GM18951 (cell line): Measurements from ENCODE around the gene CTSS.
"Not testable (repeated sequence)": the region's sequence is repeated elsewhere in the genome, so short reads cannot be mapped to it uniquely, and the experiment has no call there.

Experiments
- POLR2A ChIP-seq: IDR thresholded peaks from 4 replicates; pipeline ENCODE4 v1.6.1; 2011; ENCODE audit warnings: mild to moderate bottlenecking; ENCODE audit not compliant: insufficient read length, insufficient read depth; ENCODE audit errors: extremely low read depth
- in situ Hi-C: fragments of 300-500 bp; cut with MboI; formaldehyde crosslinking; loops from one replicate; pipeline ENCODE4 v1.12.0; 2022; ENCODE audit warnings: low sequenced_read_pairs, mixed read lengths, inconsistent platforms; ENCODE audit not compliant: unreplicated experiment

Gene CTSS

DNA sequence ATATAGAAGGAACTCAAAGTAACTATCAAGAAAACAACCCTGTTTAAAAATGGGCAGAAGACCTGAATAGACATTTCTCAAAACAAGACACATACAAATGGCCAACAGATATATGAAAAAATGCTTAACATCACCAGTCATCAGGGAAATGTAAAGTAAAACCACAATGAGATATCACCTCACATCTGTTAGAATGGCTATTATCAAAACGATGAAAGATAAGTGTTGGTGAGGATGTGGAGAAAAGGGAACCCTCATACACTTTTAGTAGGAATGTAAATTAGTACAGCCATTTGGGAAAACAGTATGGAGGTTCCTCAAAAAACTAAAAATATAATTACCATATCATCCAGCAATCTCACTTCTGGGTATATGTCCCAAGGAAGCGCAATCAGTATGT lies 3.0 kb downstream of the CTSS start:
- in situ Hi-C loops, result no loop called here
- no peak for TF ChIP-seq POLR2A

GRCh38 chr1:150761801-150762200 lies 3.8 kb downstream of the CTSS start:
- no peak for TF ChIP-seq POLR2A
- in situ Hi-C loops, result no loop called here

GRCh38 chr1:150760013-150760412 lies 5.6 kb downstream of the CTSS start:
- TF ChIP-seq POLR2A, result no peak
- in situ Hi-C loops, result no loop called here

DNA sequence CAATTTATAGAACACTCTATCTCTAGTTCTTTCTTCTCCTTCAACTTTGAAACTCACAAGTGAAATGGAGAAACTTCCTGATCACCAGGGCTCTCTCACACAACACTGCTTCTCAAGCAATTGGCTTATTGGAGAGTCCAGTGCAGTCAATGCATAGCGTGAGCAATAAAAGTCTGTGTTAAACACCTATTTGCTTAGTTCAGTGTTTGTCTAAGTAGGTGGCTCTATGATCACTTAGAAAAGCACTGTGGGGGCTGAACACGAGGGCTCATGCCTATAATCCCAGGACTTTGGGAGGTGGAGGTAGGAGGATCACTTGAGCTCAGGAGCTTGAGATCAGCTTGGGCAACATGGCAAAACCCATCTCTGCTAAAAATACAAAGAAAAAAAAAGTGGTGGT lies 12.2 kb downstream of the CTSS start:
- no peak for TF ChIP-seq POLR2A
- in situ Hi-C loops, result no loop called here

GRCh38 chr1:150751443-150751842 lies 14.1 kb downstream of the CTSS start:
- in situ Hi-C loops, result no loop called here
- TF ChIP-seq POLR2A, result no peak

- in situ Hi-C loops, result no loop called here
- TF ChIP-seq POLR2A, result no peak
These were observed 15.8 kb downstream of the CTSS start for GRCh38 chr1:150749720-150750311.

DNA sequence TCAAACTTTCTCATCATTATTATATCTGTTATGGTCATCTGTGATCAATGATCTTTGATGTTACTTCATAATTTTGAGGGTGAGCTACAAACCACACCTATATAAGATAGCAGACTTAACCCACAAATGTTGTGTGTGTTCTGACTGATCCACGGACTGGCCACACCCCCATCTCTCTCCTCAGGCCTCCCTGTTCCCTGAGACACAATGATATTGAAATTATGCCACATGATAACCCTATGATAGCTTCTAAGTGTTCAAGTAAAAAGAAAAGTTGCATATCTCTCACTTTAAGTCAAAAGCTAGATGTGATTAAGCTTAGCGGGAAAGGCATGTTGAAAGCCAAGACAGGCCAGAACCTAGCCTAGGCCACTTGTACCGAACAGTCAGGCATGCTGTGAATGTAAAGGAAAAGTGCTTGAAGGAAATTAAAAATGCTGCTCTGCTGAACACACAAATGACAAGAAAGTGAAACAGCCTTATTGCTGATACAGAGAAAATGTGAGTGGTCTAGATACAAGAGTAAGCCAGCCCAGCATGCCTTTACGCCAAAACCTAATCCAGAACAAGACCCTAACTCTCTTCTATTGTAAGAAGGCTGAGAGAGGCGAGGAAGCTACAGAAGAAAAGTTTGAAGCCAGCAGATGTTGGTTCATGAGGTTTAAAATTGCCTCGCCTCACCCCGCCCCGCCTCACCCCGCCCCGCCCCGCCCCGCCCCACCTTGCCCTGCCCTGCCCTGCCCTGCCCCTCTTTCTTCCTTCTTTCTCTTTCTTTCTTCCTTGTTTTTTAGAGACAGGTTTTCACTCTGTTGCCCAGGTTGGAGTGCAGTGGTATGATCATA lies 16.5 kb downstream of the CTSS start:
- in situ Hi-C loops, result no loop called here
- no peak for TF ChIP-seq POLR2A

GRCh38 chr1:150730130-150730721 lies 35.4 kb downstream of the CTSS start:
- in situ Hi-C loops, result no loop called here
- no peak for TF ChIP-seq POLR2A

DNA sequence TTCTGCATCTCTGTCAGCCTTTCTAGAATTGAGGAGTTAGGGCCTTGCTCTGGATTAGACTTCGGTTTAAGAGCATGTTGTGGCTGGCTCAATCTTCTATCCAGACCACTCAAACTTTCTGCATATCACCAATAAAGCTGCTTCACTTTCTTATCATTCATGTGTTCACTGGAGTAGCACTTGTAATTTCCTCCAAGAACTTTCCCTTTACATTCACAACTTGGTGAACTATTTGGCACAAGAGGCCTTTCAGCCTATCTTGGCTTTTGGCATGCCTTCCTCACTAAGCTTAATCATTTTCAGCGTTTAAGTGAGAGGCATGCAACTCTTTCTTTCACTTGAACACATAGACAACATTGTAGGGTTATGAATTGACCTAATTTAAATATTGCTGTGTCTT lies 41.2 kb downstream of the CTSS start:
- in situ Hi-C loops, result no loop called here
- TF ChIP-seq POLR2A, result no peak

DNA sequence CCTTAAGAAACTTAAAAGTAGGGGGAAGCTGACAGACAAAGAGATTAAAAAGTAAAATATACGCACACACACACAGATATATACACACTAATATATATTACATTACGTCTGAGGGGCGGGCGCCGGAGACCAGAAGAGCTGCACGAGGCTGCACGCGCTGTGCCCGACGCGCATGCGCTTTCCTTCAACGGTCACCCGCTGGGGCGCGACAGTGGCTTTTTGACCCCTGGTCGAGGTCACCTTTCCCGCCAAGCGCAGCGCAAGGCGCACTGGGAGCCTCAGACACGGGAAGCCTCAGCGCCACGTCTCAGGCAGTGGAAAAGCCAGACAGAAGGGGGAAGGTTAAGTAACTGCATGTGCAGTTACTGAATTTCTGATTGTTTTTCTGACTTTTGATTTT lies 44.9 kb downstream of the CTSS start, which contains the start of gene HORMAD1:
Gene HORMAD1, minus strand, starts transcription at position 193 of the 400 bp plus-strand sequence. CDS start 1,390 bp downstream, outside the sequence.
- TF ChIP-seq POLR2A, result no peak
- in situ Hi-C loops, result no loop called here

DNA sequence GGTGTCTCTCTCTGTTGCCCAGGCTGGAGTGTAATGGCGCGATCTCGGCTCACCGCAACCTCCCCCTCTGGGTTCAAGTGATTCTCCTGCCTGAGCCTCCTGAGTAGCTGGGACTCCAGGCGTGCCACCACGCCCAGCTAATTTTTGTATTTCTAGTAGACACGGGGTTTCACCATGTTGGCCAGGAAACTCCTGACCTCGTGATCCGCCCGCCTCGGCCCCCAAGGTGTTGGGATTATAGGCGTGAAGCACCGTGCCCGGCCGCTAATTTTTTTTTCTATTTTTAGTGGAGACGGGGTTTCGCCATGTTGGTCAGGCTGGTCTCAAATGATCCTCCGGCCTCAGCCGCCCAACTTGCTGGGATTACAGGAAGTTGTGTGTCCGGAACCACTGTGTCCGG lies 45.5 kb downstream of the CTSS start:
- in situ Hi-C loops, result no loop called here
- TF ChIP-seq POLR2A, result no peak

DNA sequence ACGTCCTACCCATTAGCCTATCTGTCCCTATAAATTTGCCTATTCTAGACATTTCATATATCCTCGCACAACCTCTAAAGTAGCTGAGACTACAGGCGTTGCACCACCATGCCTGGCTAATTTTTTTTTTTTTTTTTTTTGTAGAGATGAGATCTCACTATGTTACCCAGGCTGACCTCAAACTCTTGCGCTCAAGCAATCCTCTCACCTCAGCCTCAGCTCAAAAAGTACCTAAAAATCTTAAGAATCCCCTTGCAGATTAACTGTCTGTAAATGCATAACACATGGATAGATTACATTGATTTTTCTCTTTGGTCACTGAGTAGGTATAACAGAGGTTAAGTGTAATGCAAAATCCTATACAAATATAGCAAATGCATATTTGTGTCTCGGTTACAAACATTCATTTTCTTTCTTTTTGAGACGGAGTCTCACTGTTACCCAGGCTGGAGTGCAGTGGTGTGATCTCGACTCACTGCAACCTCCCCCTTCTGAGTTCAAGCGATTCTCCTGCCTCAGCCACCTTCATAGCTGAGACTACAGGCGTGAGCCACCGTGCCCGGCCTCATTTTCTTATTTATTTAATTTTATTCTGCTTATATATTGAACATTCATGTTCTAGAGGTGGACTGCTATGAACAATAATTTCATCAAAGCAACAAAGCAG lies 47.2 kb downstream of the CTSS start:
- in situ Hi-C loops, result no loop called here
- TF ChIP-seq POLR2A, result no peak

- in situ Hi-C loops, result not testable (repeated sequence)
These were observed 56.5 kb downstream of the CTSS start for GRCh38 chr1:150709031-150709430.

GRCh38 chr1:150708595-150708994 lies 57.0 kb downstream of the CTSS start:
- no peak for TF ChIP-seq POLR2A
- in situ Hi-C loops, result no loop called here

GRCh38 chr1:150706091-150706490 lies 59.5 kb downstream of the CTSS start:
- TF ChIP-seq POLR2A, result no peak
- in situ Hi-C loops, result no loop called here
